ENCODE data around the gene CEP68.
"Not testable (repeated sequence)": the region's sequence is repeated elsewhere in the genome, so short reads cannot be mapped to it uniquely, and the experiment has no call there.

Gene CEP68, protein sequence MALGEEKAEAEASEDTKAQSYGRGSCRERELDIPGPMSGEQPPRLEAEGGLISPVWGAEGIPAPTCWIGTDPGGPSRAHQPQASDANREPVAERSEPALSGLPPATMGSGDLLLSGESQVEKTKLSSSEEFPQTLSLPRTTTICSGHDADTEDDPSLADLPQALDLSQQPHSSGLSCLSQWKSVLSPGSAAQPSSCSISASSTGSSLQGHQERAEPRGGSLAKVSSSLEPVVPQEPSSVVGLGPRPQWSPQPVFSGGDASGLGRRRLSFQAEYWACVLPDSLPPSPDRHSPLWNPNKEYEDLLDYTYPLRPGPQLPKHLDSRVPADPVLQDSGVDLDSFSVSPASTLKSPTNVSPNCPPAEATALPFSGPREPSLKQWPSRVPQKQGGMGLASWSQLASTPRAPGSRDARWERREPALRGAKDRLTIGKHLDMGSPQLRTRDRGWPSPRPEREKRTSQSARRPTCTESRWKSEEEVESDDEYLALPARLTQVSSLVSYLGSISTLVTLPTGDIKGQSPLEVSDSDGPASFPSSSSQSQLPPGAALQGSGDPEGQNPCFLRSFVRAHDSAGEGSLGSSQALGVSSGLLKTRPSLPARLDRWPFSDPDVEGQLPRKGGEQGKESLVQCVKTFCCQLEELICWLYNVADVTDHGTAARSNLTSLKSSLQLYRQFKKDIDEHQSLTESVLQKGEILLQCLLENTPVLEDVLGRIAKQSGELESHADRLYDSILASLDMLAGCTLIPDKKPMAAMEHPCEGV

DNA sequence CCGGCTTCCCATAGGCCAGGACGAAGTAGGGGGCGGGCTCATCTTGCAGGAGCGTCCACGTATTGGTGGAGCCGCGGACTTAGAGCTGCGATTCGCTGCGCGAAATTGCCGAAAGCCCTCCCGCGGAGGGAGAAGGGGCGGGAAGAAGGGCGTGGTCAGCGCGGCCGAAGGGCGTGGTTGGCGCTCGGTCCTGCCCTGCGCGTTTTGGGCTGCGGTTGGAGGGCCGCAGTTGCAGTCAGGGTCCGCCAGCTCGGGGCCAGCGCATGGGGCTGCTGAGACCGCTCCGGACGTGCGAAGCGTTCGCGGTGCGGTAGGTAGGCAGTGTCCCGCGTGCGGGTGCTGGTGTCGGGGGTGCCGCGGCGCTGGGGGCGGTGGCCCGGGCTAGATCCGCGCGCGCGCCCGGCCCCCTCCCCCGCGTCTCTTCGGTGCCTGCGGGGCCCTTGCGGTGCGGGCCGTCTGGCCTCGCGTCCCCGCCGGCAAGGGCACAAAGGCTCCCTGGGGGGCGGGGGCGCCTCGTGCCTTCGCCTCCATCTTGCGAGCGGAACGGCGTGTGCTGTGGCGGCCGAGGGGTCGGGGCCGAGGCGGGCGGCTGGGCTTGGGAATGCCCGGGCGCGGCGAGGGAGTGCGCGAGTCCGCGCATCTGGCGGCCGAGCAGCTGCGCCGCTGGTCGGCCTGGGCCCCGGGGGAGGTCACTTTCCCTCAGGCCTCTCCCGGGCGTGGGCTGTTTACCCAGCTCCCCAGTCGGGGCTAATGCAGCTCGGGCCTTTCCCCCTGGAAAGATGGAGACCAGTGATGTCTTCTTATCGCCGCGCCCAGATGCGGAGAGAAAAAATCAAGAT is at the start of gene CEP68:
TSS of gene CEP68 (plus strand) at position 202 of the 839 bp plus-strand sequence. CDS start 13,029 bp downstream, outside the sequence.
- DNase-seq (ENCODE audit: low read depth): peak; percentile 93

DNA sequence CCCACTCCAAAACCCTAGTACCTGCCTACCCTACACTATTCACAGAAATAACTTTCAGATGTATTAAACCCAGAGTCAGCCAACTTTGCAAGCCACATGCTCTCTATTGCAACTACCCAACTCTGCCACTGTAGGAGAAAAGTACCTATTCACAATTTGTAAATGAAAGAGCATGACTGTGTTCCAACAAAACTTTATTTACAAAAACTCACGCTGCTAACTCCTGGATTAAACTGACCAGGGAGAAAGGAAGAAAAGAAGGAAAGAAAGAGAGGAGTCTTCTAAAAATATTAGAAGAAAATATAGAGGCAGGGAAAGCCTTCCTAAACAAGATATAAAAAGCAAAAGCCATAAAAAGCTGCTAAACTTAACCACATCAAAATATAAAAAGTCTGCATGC is 42.4 kb upstream of the CEP68 start:
- DNase-seq (ENCODE audit: low read depth): no peak

DNA sequence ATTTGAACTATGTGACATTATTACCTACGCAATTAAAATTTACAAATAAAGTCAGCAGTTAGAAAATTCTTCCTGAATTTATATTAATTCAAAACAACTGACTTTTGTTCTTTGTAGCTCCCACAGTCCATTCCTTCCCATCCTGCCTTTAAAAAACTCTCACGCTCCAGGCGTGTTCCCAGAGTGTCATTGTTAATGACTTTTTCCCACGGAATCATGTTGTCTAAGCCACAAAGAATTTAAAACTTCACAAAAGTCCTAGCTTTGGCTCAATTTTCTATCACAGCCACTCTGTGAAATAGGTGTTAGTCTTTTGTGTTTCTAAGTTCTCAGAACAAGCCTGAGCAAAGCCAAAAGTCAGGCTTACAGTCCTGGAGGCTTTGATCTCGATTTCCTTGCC is 40.5 kb upstream of the CEP68 start:
- DNase-seq (ENCODE audit: low read depth): no peak

DNA sequence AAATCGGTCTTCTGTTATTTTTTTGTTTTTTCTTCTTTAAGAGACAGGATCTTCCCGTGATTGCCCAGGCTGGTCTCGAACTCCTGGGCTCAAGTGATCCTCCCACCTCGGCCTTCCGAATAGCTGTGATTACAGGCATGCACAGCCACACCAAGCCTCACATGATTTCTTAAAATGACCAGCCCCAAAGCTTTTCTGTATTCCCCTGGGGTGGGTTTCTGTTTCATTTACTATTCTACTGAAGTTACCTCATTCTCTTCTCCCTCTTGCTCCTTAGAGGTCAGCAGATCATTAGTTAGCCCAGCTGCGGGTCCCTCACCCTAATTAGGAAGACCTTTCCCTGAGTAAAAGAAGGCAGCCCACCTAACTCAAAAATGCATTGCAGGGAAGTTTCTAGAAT is 39.4 kb upstream of the CEP68 start:
- DNase-seq (ENCODE audit: low read depth): no peak

DNA sequence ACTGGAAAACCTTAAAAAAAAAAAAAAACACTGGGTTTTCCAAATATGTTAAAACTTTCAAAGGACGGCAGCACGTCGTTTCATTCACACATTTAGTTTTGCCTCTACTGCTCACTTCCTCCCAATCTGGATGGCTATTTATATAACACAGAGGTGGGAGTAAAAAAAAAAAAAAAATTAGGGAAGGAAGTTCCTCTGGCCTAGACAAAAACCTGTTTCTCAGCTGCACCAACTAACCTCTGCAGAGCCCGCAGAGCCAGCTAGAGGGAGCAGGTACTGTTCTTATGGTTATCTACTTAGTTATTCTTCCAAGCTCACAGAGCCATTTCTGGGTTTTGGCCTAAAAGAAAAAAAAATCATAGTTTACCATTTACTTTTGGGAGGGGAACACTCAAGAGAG is 38.9 kb upstream of the CEP68 start:
- no peak for DNase-seq (ENCODE audit: low read depth)

DNA sequence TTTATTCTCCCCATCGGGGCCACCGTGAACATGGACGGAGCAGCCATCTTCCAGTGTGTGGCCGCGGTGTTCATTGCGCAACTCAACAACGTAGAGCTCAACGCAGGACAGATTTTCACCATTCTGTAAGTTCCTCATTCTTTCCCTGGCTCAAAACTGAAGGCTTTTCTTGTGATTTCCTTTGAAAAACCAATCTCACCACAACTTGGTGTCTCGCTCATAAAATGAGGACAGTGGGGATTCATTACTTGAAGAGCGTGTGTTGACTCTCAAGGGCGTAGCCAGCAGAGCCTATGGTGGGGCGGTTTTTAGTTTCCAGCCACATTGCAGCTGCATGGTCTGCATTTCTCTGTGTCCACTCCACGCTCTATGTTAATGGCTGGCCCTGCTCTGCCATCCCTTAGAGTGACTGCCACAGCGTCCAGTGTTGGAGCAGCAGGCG is 38.1 kb upstream of the CEP68 start:
- no peak for DNase-seq (ENCODE audit: low read depth)

DNA sequence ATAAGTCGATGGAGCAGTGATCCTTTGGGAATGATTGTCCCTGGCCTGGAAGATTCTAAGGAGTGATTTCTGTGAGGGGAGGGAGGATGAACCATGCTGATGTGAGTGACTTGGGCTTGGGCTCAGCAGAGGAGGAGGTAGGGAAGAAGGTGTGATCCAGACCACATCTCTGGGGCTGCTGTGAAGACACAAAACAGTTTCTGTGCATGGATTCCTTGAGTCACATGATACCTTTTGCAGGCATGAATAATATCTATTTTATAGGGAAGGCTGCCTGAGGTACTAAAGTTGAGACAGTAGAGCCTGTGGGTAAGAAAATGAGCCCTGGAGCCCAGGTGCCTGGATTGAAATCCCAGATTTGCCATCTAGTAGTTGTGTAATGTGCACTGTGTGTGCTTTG is 37.2 kb upstream of the CEP68 start:
- no peak for DNase-seq (ENCODE audit: low read depth)

DNA sequence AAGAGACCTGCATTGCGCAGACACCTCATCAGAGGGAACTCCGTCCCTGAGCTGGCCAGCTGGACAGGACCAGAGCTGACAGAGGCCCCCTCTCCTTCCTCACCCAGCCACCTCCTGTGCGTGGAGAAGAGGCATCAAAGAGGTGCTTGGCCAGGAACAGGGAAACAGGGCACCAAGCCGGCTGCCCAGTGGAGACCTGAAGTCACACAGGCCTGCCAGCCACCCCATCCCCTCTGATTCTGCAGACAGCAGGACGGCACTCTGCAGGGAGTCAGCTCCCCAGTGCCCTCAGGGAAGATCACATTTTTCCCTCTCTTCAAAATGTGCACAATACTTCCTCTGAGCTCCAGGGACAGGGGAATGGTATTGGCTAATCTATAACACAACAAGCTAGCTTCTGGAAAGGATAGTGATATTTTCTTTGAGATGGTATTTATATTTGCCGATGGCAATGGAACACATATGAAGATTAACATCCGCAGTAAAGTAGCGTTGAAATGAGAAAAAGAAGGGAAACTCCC is 36.5 kb upstream of the CEP68 start:
- no peak for DNase-seq (ENCODE audit: low read depth)

DNA sequence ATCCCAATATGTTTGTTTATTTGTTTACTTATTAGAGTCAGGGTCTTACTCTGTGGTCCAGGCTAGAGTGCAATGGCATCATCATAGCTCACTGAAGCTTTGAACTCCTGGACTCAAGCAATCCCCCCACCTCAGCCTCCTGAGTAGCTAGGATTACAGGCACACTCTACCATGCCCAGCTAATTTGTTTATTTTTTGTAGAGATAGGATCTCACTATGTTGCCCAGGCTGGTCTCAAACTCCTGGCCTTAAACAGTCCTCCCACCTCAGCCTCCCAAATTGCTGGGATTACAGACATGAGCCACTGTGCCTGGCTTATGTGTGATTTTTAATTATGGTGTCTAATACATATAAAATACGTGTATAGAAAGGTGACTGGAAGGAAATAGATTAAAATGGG is 36.0 kb upstream of the CEP68 start:
- not testable (repeated sequence) for DNase-seq (ENCODE audit: low read depth)

DNA sequence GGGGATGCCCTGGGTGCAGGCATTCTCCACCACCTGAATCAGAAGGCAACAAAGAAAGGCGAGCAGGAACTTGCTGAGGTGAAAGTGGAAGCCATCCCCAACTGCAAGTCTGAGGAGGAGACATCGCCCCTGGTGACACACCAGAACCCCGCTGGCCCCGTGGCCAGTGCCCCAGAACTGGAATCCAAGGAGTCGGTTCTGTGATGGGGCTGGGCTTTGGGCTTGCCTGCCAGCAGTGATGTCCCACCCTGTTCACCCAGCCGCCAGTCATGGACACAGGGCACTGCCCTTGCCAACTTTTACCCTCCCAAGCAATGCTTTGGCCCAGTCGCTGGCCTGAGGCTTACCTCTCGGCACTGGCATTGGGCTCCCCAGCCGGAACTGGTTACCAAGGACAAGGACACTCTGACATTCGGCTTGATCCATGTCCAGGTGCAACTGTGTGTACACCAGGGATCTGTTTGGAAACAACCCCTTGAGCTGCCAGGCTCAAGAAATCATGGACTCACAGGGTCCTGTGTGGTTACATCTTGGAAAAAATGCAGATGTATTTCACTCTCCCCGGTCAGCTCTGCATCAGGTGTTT is 35.2 kb upstream of the CEP68 start:
- no peak for DNase-seq (ENCODE audit: low read depth)

DNA sequence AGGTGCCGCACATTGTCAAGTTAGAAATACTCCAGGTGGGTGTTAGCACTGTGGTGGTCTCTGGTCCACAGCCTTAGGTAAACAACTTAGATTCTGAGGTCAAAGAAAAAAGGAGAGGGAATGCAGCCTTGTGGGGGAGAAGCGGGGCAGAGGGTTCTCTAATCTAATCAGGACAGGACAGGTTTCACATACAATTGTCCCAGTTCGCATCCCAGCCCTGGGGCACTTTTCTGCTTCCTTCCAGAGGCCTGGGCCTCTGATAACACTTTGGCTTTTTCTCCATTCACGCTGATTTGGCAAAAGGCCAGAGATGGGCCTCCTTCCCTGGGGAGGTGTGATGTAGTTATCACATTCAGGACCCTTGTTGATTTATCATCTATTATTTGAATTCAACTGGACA is 34.5 kb upstream of the CEP68 start:
- DNase-seq (ENCODE audit: low read depth): no peak

DNA sequence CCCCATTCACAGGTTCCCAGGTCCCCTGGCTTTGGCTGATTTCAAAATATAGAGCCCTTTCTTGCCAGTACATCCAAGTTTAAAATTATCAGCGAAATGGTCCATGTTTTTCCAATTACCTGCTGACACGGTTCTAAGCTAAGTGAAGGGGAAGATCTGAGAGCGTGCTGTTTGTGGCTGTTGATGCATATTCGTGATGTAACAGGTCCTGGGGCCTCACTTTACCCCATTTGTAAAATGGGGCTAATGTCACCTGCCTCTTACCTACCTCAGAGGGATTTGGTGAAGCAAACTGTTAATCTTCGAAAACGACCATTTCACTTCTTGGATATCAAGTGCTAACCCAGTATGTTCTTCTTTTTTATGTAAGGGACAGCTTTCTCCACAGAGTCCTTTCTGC is 34.0 kb upstream of the CEP68 start:
- no peak for DNase-seq (ENCODE audit: low read depth)

DNA sequence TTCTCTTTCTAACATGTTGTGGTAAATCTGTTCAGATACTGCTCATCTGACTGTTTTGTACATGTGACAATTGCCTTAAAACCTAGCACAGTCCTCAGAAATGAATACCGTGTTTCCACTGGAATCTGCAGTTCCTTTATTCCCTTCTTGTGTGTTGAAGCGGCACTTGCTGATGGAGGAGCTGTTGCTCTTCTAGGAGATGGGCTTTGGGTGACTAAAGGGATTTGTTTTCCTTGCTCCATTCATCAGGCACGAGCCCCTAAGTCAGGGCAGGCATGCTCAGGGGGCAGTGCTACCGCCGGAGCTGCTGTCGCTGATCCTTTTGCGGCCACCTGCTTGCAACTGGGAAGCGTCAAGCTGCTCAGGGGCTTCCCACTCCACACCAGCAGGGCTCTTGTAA is 32.5 kb upstream of the CEP68 start:
- no peak for DNase-seq (ENCODE audit: low read depth)

DNA sequence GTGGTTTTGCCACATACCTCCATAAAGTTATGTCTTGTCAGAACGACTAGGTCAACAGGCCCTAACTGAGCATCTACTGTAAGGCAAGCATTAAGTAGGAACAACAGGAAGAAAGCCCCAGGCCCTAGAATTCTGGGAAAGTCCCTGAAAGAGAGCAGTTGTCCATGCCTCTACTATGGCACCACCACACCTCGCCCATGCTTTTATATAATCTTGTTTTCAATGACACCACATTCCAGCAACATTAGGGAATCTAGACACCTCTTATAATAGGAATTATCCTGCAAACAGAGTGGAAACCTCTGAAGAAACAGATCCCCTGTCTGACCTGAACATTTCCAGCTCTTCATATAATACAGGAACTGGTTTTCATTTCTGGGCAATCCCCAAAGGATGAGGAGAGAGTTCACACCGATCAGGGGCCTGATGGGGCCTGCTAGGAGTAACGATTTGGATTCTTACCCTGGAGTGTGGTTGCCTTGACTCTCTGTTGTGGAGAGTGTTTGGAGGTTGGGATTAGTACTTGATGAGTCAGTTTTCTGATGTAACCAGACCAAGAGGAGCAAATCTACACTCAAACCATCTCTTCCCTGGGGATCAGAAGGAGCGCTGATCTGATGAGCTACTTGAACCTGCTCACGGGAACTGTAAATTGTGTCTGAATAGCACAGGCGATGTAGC is 31.9 kb upstream of the CEP68 start:
- no peak for DNase-seq (ENCODE audit: low read depth)

DNA sequence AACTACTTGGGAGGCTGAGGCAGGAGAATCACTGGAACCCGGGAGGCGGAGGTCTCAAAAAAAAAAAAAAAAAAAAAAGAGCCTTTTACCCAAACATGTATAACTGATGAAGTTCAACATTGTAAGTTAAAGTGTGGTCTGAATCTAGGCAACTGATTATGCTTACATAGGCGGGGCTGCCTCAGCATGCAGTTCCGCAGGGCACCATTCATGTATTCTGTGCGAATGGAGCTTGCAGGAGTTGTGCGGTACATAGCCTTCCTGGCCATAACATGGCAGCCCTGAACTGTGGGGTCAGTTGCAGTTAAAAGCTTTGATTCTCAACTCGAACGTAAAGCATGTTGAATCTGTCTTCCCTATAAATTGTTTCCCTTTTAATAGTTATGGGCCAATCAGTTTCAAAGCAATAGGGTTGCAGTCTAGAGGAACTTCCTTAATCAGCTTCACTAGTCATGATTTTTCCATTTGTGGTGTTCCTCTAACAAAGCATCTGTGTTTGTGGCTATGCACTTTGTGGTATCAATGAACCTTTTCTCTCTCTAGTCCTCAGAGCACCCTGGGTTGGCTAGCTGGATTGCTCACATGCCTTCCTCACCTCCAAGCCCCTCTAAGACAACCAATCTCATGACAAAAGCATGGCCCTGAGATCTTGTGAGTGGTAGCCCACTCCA is 30.6 kb upstream of the CEP68 start:
- no peak for DNase-seq (ENCODE audit: low read depth)

DNA sequence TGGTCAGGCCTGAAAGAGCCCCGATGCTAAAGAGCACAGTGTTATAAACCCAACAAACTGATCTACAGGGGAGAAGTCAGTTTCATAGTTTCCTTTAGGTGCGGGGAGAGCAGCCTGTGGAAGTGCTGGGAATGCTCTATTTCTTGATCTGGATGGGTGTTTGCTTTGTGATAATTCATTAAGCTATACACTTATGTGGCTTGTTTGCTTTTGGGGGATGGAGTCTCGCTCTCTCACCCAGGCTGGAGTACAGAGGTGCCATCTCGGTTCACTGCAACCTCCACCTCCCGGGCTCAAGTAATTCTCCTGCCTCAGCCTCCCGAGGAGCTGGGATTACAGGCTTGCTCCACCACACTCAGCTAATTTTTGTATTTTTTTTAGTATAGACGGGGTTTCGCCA is 30.1 kb upstream of the CEP68 start:
- DNase-seq (ENCODE audit: low read depth): no peak

DNA sequence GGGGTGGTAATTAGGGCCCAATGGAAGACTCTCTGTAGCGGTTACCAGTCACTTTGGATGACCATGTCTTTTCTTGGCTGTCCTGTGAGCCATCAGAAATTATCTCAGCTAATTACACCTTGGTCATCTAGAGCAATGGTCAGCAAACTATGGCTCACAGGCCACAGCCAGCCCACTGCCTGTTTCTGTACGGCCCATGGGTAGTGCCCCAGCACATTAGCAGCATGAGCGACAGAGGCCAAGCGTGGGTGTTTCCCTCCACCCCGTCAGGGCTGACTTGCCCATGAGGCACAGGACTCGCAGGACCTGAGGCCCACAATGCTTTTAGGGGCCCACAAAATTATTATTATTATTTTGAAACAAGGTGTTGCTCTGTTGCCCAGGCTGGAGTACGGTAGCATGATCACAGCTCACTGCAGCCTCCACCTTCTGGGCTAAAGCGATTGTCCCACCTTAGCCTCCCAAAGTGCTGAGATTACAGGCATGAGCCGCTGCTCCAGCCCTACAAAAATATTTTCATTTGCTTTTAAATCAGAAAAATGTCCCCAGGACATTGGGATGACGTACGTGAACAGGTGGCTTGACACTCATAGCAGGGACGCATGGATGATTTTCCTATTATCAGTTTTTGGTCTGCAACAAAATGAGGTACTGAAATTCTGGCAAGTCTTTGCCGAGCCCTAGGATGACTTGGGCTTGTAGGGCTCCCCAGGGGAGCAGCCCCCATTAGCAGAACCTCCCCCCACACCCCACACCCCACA is 29.3 kb upstream of the CEP68 start:
- no peak for DNase-seq (ENCODE audit: low read depth)

DNA sequence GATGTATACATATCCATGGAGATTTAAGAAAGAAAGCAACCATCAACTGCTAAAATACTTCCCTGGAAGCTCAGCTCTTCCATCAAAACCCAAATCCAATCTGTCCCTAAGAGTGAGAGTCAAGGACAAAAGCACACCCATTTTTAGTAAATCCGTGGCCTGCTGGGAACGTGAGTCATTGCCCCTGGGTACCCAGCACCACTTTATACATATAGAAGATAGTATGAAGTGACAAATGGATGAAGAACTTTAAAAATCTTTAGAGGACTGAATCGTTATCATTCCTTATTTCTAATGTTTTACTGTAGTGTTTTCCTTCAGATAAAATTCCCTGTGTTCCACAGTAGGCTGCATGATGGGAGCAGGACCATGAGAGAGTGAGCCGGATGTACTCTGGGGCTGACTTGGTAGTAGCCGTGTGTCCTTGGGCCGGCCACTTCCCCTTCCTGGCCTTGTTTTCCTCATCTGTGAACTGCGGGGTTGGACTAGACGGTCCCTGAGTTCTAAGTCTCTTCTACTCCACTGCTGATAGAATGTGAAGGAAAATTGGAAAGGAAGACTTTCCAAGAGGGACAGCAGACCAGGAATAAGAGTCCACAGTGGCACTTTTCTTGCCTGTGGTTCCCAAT is 28.5 kb upstream of the CEP68 start:
- DNase-seq (ENCODE audit: low read depth): no peak

Data from activated T-helper 9 cell treated with anti-CD3 and anti-CD28 coated beads, Interleukin-2, amount 50 U/mL, for 16 hours (primary cell).